HepG2 (cell line): Measurements from ENCODE around the gene B4GALT3. TPM values are rescaled to one million over a fixed set of nuclear protein-coding genes. Genes with fewer than 3 reads are reported as not detected.
A peak's percentile ranks its signal among the peaks of the same experiment; 100 is the strongest.

Experiments used
- DDIT3 ChIP-seq: sonication (generic); formaldehyde crosslinking; IDR thresholded peaks from 2 replicates; pipeline ENCODE4 v1.4.0; 2020; ENCODE audit warnings: mild to moderate bottlenecking, missing genetic modification reagents
- FOSL2 ChIP-seq: sonication (generic); formaldehyde crosslinking; IDR thresholded peaks from 2 replicates; pipeline ENCODE4 v1.4.0; 2020; ENCODE audit warnings: missing genetic modification reagents
- HMG20B ChIP-seq: conservative IDR thresholded peaks from 2 replicates; pipeline ENCODE4 v1.6.1; 2016; ENCODE audit warnings: missing genetic modification reagents, missing compliant biosample characterization
- HNF4G ChIP-seq, 2 experiments: sonication (generic) in 1 of 2; formaldehyde crosslinking in 1 of 2; IDR thresholded peaks; 2 replicates each; pipeline versions ENCODE4 v1.4.0 to v1.6.1; 2011 to 2020; ENCODE audit warnings: borderline replicate concordance in 2 of 2, low read depth in 2 of 2, mild to moderate bottlenecking in 2 of 2, low read length in 1 of 2, missing genetic modification reagents in 1 of 2, moderate library complexity in 1 of 2
- HNRNPLL ChIP-seq: fragments of 200-400 bp; formaldehyde crosslinking; IDR thresholded peaks from 2 replicates; pipeline ENCODE4 v1.6.1; 2017; ENCODE audit warnings: mild to moderate bottlenecking, low read depth, low read length; ENCODE audit not compliant: poor library complexity, severe bottlenecking
- MAZ ChIP-seq, 2 experiments: sonication (generic) in 1 of 2; formaldehyde crosslinking in 1 of 2; IDR thresholded peaks; 2 replicates each; pipeline versions ENCODE4 v1.5.0 to v1.6.1; 2012 to 2020; ENCODE audit warnings: low read depth in 2 of 2, mild to moderate bottlenecking in 2 of 2, borderline replicate concordance in 1 of 2, improper control_type of control experiment in 1 of 2, low read length in 1 of 2, missing genetic modification reagents in 1 of 2, moderate library complexity in 1 of 2
- MYC ChIP-seq: sonication (generic); formaldehyde crosslinking; IDR thresholded peaks from 2 replicates; pipeline ENCODE4 v1.9.0; 2021; ENCODE audit warnings: missing genetic modification reagents, borderline replicate concordance
- NPAS2 ChIP-seq: sonication (generic); formaldehyde crosslinking; IDR thresholded peaks from 2 replicates; pipeline ENCODE4 v1.8.0; 2022; ENCODE audit warnings: mild to moderate bottlenecking, missing genetic modification reagents, borderline replicate concordance
- PBX2 ChIP-seq: IDR thresholded peaks from 2 replicates; pipeline ENCODE4 v1.6.1; 2016; ENCODE audit warnings: control low read depth
- PITX1 ChIP-seq: sonication (generic); formaldehyde crosslinking; IDR thresholded peaks from 2 replicates; pipeline ENCODE4 v1.5.1; 2020; ENCODE audit warnings: mild to moderate bottlenecking, missing genetic modification reagents
- PPARG ChIP-seq: conservative IDR thresholded peaks from 2 replicates; pipeline ENCODE4 v1.6.1; 2016; ENCODE audit warnings: missing biosample characterization, missing genetic modification reagents
- RBM22 ChIP-seq: fragments of 200-400 bp; formaldehyde crosslinking; optimal IDR thresholded peaks from 2 replicates; pipeline ENCODE3; 2017; ENCODE audit warnings: mild to moderate bottlenecking, low read length, moderate library complexity
- REST ChIP-seq, 2 experiments: IDR thresholded peaks; 2 replicates each; pipeline ENCODE4 v1.6.1; 2011 to 2012; ENCODE audit warnings: low read length in 2 of 2, borderline replicate concordance in 1 of 2, low read depth in 1 of 2, mild to moderate bottlenecking in 1 of 2, moderate library complexity in 1 of 2
- RFX3 ChIP-seq: IDR thresholded peaks from 2 replicates; pipeline ENCODE4 v1.6.1; 2016; ENCODE audit warnings: missing biosample characterization, missing genetic modification reagents
- THAP7 ChIP-seq: sonication (generic); formaldehyde crosslinking; IDR thresholded peaks from 2 replicates; pipeline ENCODE4 v1.8.1; 2023; ENCODE audit warnings: mild to moderate bottlenecking, missing genetic modification reagents
- YEATS2 ChIP-seq: sonication (generic); formaldehyde crosslinking; IDR thresholded peaks from 2 replicates; pipeline ENCODE4 v1.4.0; 2020; ENCODE audit warnings: missing genetic modification reagents, borderline replicate concordance
- ZFX ChIP-seq: sonication (generic); formaldehyde crosslinking; IDR thresholded peaks from 2 replicates; pipeline ENCODE4 v1.4.0; 2020; ENCODE audit warnings: mild to moderate bottlenecking, low read depth, missing genetic modification reagents, moderate library complexity
- ZNF432 ChIP-seq: sonication (generic); formaldehyde crosslinking; IDR thresholded peaks from 2 replicates; pipeline ENCODE4 v1.5.0; 2020; ENCODE audit warnings: missing genetic modification reagents, mild to moderate bottlenecking, borderline replicate concordance
- ZNF615 ChIP-seq: sonication (generic); formaldehyde crosslinking; IDR thresholded peaks from 2 replicates; pipeline ENCODE4 v1.5.0; 2020; ENCODE audit warnings: mild to moderate bottlenecking, missing genetic modification reagents, borderline replicate concordance
- ZNF776 ChIP-seq: sonication (generic); formaldehyde crosslinking; IDR thresholded peaks from 2 replicates; pipeline ENCODE4 v1.4.0; 2020; ENCODE audit warnings: mild to moderate bottlenecking, missing genetic modification reagents
- polyA plus RNA-seq, 8 experiments: library from polyadenylated mRNA; depleted of rRNA in 3 of 8; stranded (reverse) in 7 of 8; unstranded in 1 of 8; fragments of >200 nt; fragmentation: Illumina TruSeq in 4 of 8; extraction: Trizol in 4 of 8; gene quantifications; 2 replicates each; pipeline versions ENCODE4 v1.2.1 to v1.2.3, GENCODE V29; 2011 to 2016; ENCODE audit warnings: low read depth in 4 of 8, missing spikeins in 1 of 8, mixed read lengths in 1 of 8; ENCODE audit not compliant: insufficient read depth in 1 of 8
- total RNA-seq, 5 experiments: library from RNA; depleted of rRNA; stranded (reverse); fragments of >200 nt; fragmentation: Illumina TruSeq; extraction: Trizol; gene quantifications; 2 replicates each; pipeline ENCODE4 v1.2.3, GENCODE V29; 2016; ENCODE audit warnings: low read depth in 1 of 5

The B4GALT3 gene
- total and polyA plus RNA-seq, 2 of the 13 experiments (the other 11 are each of a cell fraction or from before 2014, with no cell fraction given): 35.6 to 40.4 TPM

- TF ChIP-seq PBX2 (CRISPR knock-in tag): no peak
- no peak; the same call in 1 of the 2 replicates for TF ChIP-seq MAZ (IDR thresholded peaks at IDR 0.05; ENCODE audit: borderline replicate concordance, low read depth, low read length)
- TF ChIP-seq MAZ (CRISPR knock-in tag; IDR thresholded peaks at IDR 0.05; ENCODE audit: low read depth): no peak
- 0 out of 2 replicates have a peak, but pooled peaks have one; percentile 26 for TF ChIP-seq MYC
- TF ChIP-seq FOSL2 (CRISPR knock-in tag): 0 out of 2 replicates have a peak, but pooled peaks have one; percentile 3
- peak; percentile 49; the same call in 1 of the 2 replicates for TF ChIP-seq RFX3
- TF ChIP-seq PPARG (CRISPR knock-in tag): no peak
- no peak for TF ChIP-seq ZNF432 (CRISPR knock-in tag)
- 0 out of 2 replicates have a peak, but pooled peaks have one; percentile 36 for TF ChIP-seq ZNF776 (CRISPR knock-in tag)
- TF ChIP-seq THAP7: no peak
- TF ChIP-seq NPAS2: no peak
- no peak for TF ChIP-seq RBM22
- TF ChIP-seq DDIT3 (CRISPR knock-in tag): no peak
- TF ChIP-seq ZFX: peak; percentile 67; the same call in 1 of the 2 replicates
- peak; percentile 56 for TF ChIP-seq YEATS2 (CRISPR knock-in tag)
- no peak for TF ChIP-seq HMG20B (CRISPR knock-in tag)
- TF ChIP-seq HNRNPLL: peak; percentile 51
- 0 out of 2 replicates have a peak, but pooled peaks have one; percentile 23 for TF ChIP-seq PITX1 (CRISPR knock-in tag)
- 0 out of 4 replicates have a peak, but pooled peaks of 1 of the 2 experiments have one; percentile 64 for TF ChIP-seq REST (IDR thresholded peaks at IDR 0.05; ENCODE audit: borderline replicate concordance in 1 of 2, low read depth in 1 of 2, low read length in 2 of 2)
- no peak for TF ChIP-seq HNF4G (IDR thresholded peaks at IDR 0.05; ENCODE audit: borderline replicate concordance, low read depth, low read length)
- TF ChIP-seq HNF4G (CRISPR knock-in tag; IDR thresholded peaks at IDR 0.05; ENCODE audit: borderline replicate concordance, low read depth): 0 out of 2 replicates have a peak, but pooled peaks have one; percentile 17
- TF ChIP-seq ZNF615 (CRISPR knock-in tag): no peak
Observed at GRCh38 chr1:161159087-161159912, 18.0 kb downstream of the B4GALT3 start, which contains the start of gene USP21 (continued).
